Renal pelvis (tissue), 4 donors: ENCODE results near the gene GAL. TPM values are rescaled to one million over a fixed set of nuclear protein-coding genes. Genes with fewer than 3 reads are reported as not detected.

Source experiments
- DNase-seq: peaks from one replicate; pipeline ENCODE4 v3.0.0-alpha.2; 2013
- polyA plus RNA-seq, 3 donors: library from polyadenylated mRNA; unstranded; fragments of 120-200 nt; gene quantifications; one replicate each; pipeline ENCODE4 v1.2.1, GENCODE V29; 2013; ENCODE audit not compliant: insufficient read length in 3 of 3

Gene GAL
- polyA plus RNA-seq, 3 donors, result 0.37 to 0.44 TPM; not detected in 1

DNA sequence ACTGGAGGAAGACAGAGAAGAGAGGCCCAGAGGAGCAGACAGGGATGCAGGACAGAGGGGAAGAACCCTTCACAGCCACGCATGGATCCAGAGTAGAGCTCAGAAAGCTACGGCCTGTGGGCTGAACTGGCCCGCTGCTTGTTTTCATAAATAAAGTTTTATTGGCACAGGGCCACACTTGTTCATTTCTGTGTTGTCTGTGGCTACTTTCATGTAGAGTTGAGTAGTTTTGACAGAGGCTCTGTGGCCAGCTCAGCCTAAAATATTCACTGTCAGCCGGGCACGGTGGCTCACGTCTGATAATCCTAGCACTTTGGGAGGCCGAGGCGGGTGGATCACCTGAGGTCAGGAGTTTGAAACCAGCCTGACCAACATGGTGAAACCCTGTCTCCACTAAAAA lies 26.2 kb upstream of the GAL start:
- DNase-seq, result no peak

DNA sequence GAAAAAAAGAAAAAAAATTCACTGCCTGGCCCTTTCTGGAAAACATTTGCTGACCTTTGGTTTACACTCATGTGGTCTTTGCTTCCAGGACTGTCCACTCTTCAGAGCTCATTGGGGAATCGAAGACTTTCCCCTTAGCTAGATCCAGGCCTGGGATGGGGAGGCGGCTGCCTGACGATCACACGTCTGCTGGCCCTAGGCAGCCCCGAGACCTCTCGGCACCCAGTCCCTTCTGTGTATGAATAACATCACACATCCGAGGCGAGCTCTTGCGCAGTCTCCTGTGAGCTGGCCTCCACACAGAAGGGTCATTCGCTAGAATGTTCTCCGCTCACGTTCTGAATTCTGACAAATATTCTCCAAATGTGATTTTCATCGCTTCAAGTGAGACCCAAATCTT lies 25.7 kb upstream of the GAL start:
- DNase-seq, result no peak

- DNase-seq, result peak; percentile 62
Observed at GRCh38 chr11:68659158-68659921, 25.0 kb upstream of the GAL start.

DNA sequence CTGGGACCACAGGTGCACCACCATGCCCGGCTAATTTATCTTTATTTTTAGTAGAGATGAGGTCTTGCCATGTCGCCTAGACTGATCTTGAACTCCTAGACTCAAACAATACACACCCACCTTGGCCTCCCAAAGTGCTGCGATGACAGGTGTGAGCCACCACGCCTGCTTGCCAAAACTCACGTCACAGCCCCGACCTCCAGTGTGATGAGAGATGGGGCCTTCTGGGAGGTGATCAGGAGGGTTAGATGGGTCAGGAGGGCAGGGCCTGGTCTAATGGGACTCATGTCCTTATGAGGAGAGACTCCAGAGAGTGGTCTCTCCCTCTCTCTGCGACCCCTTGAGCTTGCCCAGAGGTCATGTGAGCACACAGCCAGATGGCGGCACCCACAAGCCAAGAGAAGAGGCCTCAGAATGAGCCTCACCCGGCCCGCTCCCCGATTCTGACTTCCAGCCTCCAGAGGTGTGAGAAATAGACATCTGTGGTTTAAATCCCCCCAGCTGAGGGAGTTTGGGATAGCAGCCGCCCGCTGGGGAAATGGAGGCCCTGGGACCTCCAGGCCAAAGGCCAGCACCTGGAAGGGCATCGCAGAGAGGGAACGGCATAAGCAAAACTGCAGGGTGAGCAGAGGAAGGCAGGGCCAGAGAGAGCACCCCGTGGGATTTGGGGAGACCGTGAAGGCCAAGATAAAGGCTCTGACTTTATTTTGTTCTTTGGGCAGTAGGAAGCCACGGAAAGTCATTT lies 24.1 kb upstream of the GAL start:
- DNase-seq, result no peak

DNA sequence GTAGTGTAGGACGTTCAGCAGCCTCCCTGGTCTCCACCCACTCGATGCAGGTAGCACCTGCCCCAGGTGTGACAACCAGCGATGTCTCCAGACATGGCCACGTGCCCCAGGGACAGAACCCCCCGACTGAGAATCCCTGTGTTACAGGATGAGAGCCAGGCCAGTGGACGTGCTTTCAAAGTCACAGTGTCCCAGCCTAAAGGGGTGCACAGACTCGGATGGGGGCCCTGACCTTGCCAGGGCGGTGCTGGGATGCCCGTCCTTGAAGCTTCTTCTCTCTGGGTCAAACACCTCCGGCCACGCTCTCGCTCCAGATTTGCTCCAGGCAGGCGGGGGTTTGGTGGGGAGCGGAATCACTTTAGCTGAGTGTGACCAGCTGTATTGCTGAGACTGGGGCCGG lies 23.3 kb upstream of the GAL start:
- no peak for DNase-seq

- DNase-seq, result no peak
Observed at GRCh38 chr11:68661697-68662603, 22.4 kb upstream of the GAL start.

GRCh38 chr11:68663482-68664010 lies 20.8 kb upstream of the GAL start:
- DNase-seq, result no peak

DNA sequence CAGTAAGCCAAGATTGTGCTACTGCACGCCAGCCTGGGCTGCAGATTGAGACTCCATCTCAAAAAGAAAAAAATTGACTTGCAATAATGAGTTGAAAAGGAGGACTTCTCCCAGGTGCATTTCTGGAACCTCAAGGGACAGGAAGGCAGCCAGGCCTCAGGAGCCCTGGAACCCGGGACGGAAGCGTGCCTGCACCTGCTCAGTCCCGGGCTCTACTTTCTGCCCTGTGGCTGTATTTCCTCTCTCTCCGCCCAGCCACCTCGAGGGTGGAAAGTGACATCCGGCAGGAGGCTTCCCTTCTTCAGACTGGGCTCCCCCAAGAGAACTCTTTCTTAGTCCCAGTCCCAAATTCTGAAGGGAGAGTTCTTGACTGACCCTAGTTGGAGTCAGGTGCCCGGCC lies 20.2 kb upstream of the GAL start:
- no peak for DNase-seq

GRCh38 chr11:68664906-68665305 lies 19.4 kb upstream of the GAL start:
- no peak for DNase-seq

DNA sequence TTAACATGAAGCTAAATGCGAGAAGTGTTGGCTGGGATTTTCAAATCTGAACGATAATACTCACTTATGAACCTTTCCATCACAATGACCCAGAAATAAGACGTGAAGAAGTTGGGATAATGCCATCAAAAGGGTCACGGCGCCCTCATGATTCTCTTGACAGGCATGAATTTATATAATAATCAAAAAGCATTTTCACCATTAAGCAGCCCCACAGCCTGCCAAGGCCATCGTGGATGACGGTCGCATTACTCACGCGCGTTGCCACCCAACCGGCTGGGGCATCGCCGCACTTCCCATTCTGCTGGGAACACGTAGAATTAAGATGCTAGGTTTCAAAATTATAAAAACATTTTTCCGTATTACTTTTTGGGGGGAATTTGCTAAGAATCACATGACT lies 18.9 kb upstream of the GAL start:
- no peak for DNase-seq

GRCh38 chr11:68666849-68667248 lies 17.5 kb upstream of the GAL start:
- DNase-seq, result no peak

DNA sequence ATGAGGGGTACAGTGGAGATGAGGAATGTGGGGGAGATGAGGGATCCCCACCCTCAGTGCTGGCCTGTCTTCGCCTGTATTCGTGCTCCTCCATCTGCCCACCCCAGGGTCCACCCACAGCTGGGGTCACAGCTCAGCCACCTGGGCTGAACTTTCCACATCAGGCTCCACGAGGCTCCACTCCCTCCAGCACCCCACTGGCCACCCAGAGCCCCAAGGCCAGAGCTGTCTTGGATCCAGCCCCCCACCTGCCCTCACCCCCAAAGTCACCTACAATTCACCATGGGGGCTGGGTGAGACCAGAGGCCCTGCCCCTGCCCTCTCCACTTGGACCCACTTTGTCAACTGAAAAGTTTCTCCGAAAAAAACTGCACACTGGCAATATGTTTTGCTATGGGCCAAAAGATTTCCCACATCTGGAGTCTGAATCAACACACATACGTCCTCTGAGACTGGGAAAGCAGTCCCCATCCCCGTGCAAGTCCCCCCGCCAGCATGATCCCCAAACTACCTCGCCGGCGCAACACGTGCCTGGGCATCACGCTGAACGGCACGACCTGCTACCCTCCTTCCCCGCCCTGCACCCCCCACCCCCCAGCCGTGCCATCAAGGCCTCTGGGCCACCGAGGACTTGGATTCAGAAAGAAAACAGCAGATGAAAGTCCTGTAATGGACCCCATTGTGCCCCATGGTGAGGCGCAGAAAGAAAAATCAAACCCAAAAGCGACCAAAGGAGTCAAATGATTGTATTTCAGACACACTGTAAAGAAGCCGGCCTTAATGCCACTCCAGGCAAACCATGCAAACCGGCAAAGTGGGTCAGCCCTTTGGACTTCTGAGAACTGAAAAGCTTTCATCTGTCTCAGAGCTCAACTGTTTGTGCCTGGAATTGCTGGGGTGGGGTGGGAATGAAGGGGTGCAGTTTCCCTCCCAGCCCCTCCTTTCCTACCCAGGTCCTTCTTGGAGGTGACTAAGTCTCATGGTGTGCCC lies 16.5 kb upstream of the GAL start:
- no peak for DNase-seq

GRCh38 chr11:68669301-68670090 lies 14.8 kb upstream of the GAL start:
- no peak for DNase-seq

- DNase-seq, result no peak
Observed at GRCh38 chr11:68670208-68670992, 13.9 kb upstream of the GAL start.

DNA sequence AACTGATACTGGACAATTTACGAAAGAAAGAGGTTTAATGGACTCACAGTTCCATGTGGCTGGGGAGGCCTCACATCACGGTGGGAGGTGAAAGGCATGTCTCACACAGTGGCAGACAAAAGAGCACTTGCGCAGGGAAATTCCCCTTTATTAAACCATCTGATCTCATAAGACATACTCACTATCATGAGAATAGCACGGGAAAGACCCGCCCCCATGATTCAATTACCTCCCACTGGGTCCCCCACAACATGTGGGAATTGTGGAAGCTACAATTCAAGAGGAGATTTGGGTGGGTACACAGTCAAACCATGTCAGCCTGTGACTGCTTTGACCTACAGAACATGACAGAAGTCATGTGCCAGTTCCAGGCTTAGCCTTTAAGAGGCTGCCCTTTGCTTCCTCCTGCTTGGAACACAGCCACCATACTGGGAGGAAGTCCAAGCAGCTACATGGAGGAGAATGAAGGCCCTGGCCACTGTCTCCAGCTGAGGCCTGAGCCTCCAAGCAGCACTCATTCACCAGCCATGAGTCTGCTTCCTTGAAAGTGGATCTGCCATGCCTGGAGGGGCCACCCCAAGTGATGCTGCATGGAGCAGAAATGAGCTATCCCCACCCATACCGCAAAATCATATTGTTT lies 10.9 kb upstream of the GAL start:
- DNase-seq, result no peak

- DNase-seq, result no peak
Observed at GRCh38 chr11:68673991-68674390, 10.4 kb upstream of the GAL start.

DNA sequence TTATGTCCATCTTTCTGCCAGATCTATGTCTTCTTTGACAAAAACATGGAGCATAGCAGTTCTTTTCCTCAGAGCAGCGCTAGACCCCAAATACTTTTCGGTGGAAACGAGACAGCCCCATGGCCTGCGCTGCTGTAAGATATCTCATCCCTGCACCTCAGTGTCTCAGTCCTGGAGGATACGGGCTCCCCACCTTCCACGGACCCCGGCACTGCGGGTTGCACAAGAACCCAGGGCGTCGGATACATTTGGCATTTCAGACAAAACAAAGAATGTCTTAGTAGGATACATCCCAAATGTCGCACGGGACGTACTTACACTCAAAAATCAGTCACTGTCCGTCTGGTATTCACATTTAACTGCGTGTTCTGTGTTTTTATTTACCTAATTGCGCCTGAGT lies 9.9 kb upstream of the GAL start:
- no peak for DNase-seq

GRCh38 chr11:68677432-68677831 lies 6.9 kb upstream of the GAL start:
- no peak for DNase-seq

DNA sequence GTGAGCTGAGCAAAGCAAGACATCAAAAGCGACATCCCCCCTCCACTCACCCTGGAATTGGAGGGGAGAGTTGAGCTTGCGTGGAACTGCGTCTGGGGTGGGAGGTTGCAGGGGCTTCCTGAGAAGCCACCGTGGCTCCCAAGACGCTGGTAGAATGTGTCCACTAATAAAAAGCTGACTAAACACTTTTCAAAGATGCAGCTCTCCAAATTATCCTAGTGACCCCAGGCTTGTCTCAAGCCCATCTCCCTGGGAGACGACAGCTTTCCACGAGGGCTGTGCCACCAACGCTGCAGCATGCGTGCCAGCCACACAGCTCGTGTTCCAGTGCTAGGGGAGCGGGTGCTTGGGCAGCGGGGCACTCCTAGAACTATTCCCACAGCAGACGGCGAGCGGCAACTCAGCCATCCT lies 6.3 kb upstream of the GAL start:
- DNase-seq, result no peak
